ENCODE measurements around the gene MFAP5. TPM values are rescaled to one million over a fixed set of nuclear protein-coding genes. Genes with fewer than 3 reads are reported as not detected.

MFAP5 gene
- total and polyA plus RNA-seq, 10 of the 15 experiments (the other 5 are each of a cell fraction or from before 2014, with no cell fraction given), result 0.06 to 0.14 (median 0.12) TPM; not detected in 7

DNA sequence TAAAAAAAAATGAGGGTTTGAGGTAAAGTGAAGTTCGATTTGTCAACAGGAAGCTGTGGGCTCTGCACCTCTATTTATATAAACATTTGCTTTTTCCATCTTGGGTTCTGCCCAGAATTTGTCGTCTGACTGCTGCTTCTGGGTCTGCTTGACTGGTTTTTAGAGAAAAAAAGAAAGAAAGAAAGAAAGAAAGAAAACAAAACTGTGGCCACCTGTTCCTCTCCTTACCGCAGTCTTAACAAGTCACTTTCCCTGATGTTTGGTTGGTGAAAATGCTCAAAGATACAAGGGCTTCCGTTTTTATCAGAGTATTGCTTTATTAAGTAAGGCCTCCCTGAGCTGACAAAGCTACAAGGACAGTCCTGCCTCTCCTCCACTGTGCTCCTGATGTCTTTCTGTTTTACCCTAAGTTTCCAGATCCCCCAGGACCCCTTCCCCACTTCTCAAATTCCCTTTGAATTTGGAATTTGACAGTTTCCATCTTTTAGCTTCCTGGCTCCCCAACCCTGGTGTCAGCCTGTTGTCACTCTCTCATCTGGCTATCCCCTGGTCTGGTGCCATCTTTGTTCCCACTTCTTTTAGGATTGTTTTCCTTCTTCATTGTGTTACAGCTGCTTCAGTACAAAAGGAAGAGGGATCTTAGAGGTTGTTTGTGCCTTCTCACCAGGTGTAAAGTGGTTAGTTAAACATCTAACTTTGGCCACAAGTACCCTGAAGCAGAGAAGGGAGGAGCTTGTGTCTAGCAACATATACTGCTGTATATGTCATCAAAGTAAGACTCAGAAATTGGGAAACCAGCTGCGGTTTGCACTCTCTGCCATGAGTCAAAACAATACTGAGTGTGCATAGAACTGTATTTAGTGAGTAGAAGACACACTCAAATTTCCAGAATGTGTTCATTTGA lies 18.0 kb downstream of the MFAP5 start (continued):
- no peak for TF ChIP-seq NFXL1 (IDR thresholded peaks at IDR 0.05; ENCODE audit: borderline replicate concordance)
- 0 out of 2 replicates have a peak, but pooled peaks have one; percentile 70 for TF ChIP-seq NBN (IDR thresholded peaks at IDR 0.05)
- TF ChIP-seq CREB1 (IDR thresholded peaks at IDR 0.05; ENCODE audit: low read depth), result peak; percentile 85
- peak; percentile 49; the same call in 1 of the 2 replicates for TF ChIP-seq TCF3 (IDR thresholded peaks at IDR 0.05; ENCODE audit: borderline replicate concordance, insufficient read depth, low read depth, low read length)
- peak; percentile 91 for TF ChIP-seq NFIC (IDR thresholded peaks at IDR 0.05; ENCODE audit: low read depth, low read length)
- TF ChIP-seq, protein P1, sequence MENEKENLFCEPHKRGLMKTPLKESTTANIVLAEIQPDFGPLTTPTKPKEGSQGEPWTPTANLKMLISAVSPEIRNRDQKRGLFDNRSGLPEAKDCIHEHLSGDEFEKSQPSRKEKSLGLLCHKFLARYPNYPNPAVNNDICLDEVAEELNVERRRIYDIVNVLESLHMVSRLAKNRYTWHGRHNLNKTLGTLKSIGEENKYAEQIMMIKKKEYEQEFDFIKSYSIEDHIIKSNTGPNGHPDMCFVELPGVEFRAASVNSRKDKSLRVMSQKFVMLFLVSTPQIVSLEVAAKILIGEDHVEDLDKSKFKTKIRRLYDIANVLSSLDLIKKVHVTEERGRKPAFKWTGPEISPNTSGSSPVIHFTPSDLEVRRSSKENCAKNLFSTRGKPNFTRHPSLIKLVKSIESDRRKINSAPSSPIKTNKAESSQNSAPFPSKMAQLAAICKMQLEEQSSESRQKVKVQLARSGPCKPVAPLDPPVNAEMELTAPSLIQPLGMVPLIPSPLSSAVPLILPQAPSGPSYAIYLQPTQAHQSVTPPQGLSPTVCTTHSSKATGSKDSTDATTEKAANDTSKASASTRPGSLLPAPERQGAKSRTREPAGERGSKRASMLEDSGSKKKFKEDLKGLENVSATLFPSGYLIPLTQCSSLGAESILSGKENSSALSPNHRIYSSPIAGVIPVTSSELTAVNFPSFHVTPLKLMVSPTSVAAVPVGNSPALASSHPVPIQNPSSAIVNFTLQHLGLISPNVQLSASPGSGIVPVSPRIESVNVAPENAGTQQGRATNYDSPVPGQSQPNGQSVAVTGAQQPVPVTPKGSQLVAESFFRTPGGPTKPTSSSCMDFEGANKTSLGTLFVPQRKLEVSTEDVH (IDR thresholded peaks at IDR 0.05; ENCODE audit: low read depth, partially characterized antibody), result no peak

DNA sequence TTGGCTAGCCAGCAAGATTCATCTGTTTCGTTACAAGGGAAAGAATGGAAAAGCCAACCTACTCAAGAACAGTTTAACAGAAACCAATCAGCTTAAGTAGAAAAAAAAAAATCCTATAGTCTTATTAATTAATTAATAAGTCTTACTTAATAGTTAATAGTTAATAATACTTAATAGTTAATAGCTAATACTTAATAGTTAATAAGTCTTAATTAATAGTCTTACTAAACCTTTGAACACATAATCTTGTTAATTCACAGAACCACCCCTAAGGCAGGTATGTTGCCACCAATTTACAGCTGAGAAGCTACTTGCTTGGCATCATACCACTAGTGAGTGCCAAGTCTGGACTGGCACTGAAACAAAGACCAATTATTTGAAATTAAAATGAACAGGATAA lies 19.9 kb downstream of the MFAP5 start:
- H3K9ac ChIP-seq (ENCODE audit: control insufficient read depth, insufficient read depth, low read length), result no peak overlapping the region
- intact Hi-C loops (cut with micrococcal nuclease; ENCODE audit: unreplicated experiment) (no loop called here), in situ Hi-C loops (cut with MboI) (loop anchor here (10.0 to 25.0 kb wide), 3 partner anchors 722 to 1680 kb away; partner anchors contain the start of genes CLEC2D, EMG1, PHB2 and PTPN6)
- no TSS peak for BruUV-seq (replicated peaks)
- ChIA-PET CTCF (interaction anchor here (1.2 to 2.0 kb wide), 3 partner anchors 13 to 33 kb away, joined by 3 to 9 read pairs (median 4); no protein-coding TSS in a partner anchor), POLR2A (no interaction called here), SMC1A (ENCODE audit: uncharacterized antibody, unreplicated experiment) (interaction anchor here (0.7 to 2.4 kb wide), 5 partner anchors 11 to 1038 kb away, joined by 3 to 11 read pairs (median 5); partner anchors contain the start of gene AICDA), RAD21 (ENCODE audit: unreplicated experiment) (interaction anchor here (0.8 kb wide), 1 partner anchor 16 kb away, joined by 3 read pairs; no protein-coding TSS in a partner anchor)
- WGBS (ENCODE audit: insufficient coverage, insufficient replicate concordance, low lambda C conversion rate, missing lambda C conversion rate), result 95% methylated on average over 1 of the region's 1 CpG
- ATAC-seq, result no peak
- no peaks in the 10 kb centered on the region for H3K79me2 ChIP-seq (ENCODE audit: control insufficient read depth, insufficient read depth, low read length)
- no peak for DNase-seq (ENCODE audit: low read depth, low spot score)
- H3K27ac ChIP-seq (ENCODE audit: control insufficient read depth, insufficient read depth), result no peak overlapping the region
- FAIRE-seq, result no peak
- no peak overlapping the region for H3K4me3 ChIP-seq
- H2AFZ ChIP-seq (ENCODE audit: control insufficient read depth, low read depth, low read length), result no peak overlapping the region
- no peak for TF ChIP-seq ZNF207 (IDR thresholded peaks at IDR 0.05; ENCODE audit: borderline replicate concordance)
- TF ChIP-seq LARP7 (IDR thresholded peaks at IDR 0.05), result no peak
- H3K36me3 ChIP-seq (ENCODE audit: control insufficient read depth in 2 of 2, insufficient read depth in 2 of 2, low read length in 1 of 2), result no peaks in the 10 kb centered on the region
- no peak overlapping the region for H3K4me2 ChIP-seq (ENCODE audit: control insufficient read depth, insufficient read depth)
- no peaks in the 10 kb centered on the region; the same call in 1 of the 3 replicates for H3K9me3 ChIP-seq (replicated peaks; ENCODE audit: control insufficient read depth, insufficient read depth, low read length)
- peaks cover 28% of the 10 kb centered on the region for H3K4me1 ChIP-seq (ENCODE audit: control insufficient read depth, insufficient read depth, low read length)
- no peaks in the 10 kb centered on the region for H4K20me1 ChIP-seq (ENCODE audit: control insufficient read depth, insufficient read depth)
- H3K27me3 ChIP-seq (replicated peaks in 1 of 2; ENCODE audit: control insufficient read depth in 2 of 2, insufficient read depth in 2 of 2, low read length in 1 of 2), result no peaks in the 10 kb centered on the region
